HEK293 (cell line): Measurements from ENCODE around the gene TFAP2C.

Source experiments
- MEIS1 ChIP-seq: sonication (generic); formaldehyde crosslinking; IDR thresholded peaks from 2 replicates; pipeline ENCODE4 v1.8.1; 2022; ENCODE audit warnings: missing genetic modification reagents, mild to moderate bottlenecking, borderline replicate concordance
- PRDM4 ChIP-seq: fragments of 450-650 bp; formaldehyde crosslinking; IDR thresholded peaks from 2 replicates; pipeline ENCODE4 v1.5.1; 2017; ENCODE audit warnings: missing biosample characterization, missing genetic modification characterization
- ZBTB1 ChIP-seq: fragments of 450-650 bp; formaldehyde crosslinking; IDR thresholded peaks from 2 replicates; pipeline ENCODE4 v1.5.1; 2016; ENCODE audit warnings: missing biosample characterization, missing genetic modification characterization
- ZBTB20 ChIP-seq: fragments of 450-650 bp; formaldehyde crosslinking; IDR thresholded peaks from 2 replicates; pipeline ENCODE4 v1.5.1; 2016; ENCODE audit warnings: missing biosample characterization, missing genetic modification characterization
- ZBTB48 ChIP-seq: fragments of 450-650 bp; formaldehyde crosslinking; IDR thresholded peaks from 2 replicates; pipeline ENCODE4 v1.5.1; 2016; ENCODE audit warnings: missing biosample characterization, missing genetic modification characterization
- ZFP3 ChIP-seq: fragments of 450-650 bp; formaldehyde crosslinking; IDR thresholded peaks from 2 replicates; pipeline ENCODE4 v1.5.1; 2016; ENCODE audit warnings: low read depth, missing biosample characterization, missing genetic modification characterization
- ZNF114 ChIP-seq: fragments of 450-650 bp; formaldehyde crosslinking; IDR thresholded peaks from 2 replicates; pipeline ENCODE4 v1.5.0; 2017; ENCODE audit warnings: missing biosample characterization, missing genetic modification characterization
- ZNF138 ChIP-seq: fragments of 450-650 bp; formaldehyde crosslinking; IDR thresholded peaks from 2 replicates; pipeline ENCODE4 v1.5.1; 2016; ENCODE audit warnings: missing biosample characterization, missing genetic modification characterization, borderline replicate concordance
- ZNF175 ChIP-seq: fragments of 450-650 bp; formaldehyde crosslinking; IDR thresholded peaks from 2 replicates; pipeline ENCODE4 v1.5.1; 2016; ENCODE audit warnings: missing biosample characterization, missing genetic modification characterization
- ZNF202 ChIP-seq: fragments of 450-650 bp; formaldehyde crosslinking; IDR thresholded peaks from 2 replicates; pipeline ENCODE4 v1.5.1; 2016; ENCODE audit warnings: missing biosample characterization, missing genetic modification characterization, borderline replicate concordance
- ZNF214 ChIP-seq: fragments of 450-650 bp; formaldehyde crosslinking; IDR thresholded peaks from 2 replicates; pipeline ENCODE4 v1.5.1; 2017; ENCODE audit warnings: missing biosample characterization, mild to moderate bottlenecking, missing genetic modification characterization, borderline replicate concordance
- ZNF302 ChIP-seq: fragments of 450-650 bp; formaldehyde crosslinking; IDR thresholded peaks from 2 replicates; pipeline ENCODE4 v1.5.1; 2016; ENCODE audit warnings: missing biosample characterization, missing genetic modification characterization, low read depth
- ZNF311 ChIP-seq: fragments of 450-650 bp; formaldehyde crosslinking; IDR thresholded peaks from 2 replicates; pipeline ENCODE4 v1.5.1; 2017; ENCODE audit warnings: missing biosample characterization, missing genetic modification characterization, borderline replicate concordance
- ZNF37A ChIP-seq: fragments of 450-650 bp; IDR thresholded peaks from 2 replicates; pipeline ENCODE4 v1.5.1; 2018; ENCODE audit warnings: missing biosample characterization, missing genetic modification characterization
- ZNF398 ChIP-seq: fragments of 450-650 bp; formaldehyde crosslinking; IDR thresholded peaks from 2 replicates; pipeline ENCODE4 v1.5.1; 2017; ENCODE audit warnings: missing biosample characterization, missing genetic modification characterization
- ZNF404 ChIP-seq: fragments of 450-650 bp; formaldehyde crosslinking; IDR thresholded peaks from 2 replicates; pipeline ENCODE4 v1.5.1; 2017; ENCODE audit warnings: missing biosample characterization, missing genetic modification characterization
- ZNF548 ChIP-seq: fragments of 450-650 bp; formaldehyde crosslinking; IDR thresholded peaks from 2 replicates; pipeline ENCODE4 v1.5.1; 2016; ENCODE audit warnings: missing biosample characterization, missing genetic modification characterization
- ZNF558 ChIP-seq: fragments of 450-650 bp; formaldehyde crosslinking; IDR thresholded peaks from 2 replicates; pipeline ENCODE4 v1.5.1; 2016; ENCODE audit warnings: missing biosample characterization, missing genetic modification characterization
- ZNF571 ChIP-seq: fragments of 450-650 bp; formaldehyde crosslinking; IDR thresholded peaks from 2 replicates; pipeline ENCODE4 v1.5.0; 2017; ENCODE audit warnings: missing biosample characterization, missing genetic modification characterization
- ZNF639 ChIP-seq: fragments of 450-650 bp; formaldehyde crosslinking; IDR thresholded peaks from 2 replicates; pipeline ENCODE4 v1.5.1; 2016; ENCODE audit warnings: missing biosample characterization, missing genetic modification characterization
- ZNF658 ChIP-seq: fragments of 450-650 bp; formaldehyde crosslinking; IDR thresholded peaks from 2 replicates; pipeline ENCODE4; 2016; ENCODE audit warnings: missing biosample characterization, missing genetic modification characterization
- ZNF704 ChIP-seq: fragments of 450-650 bp; formaldehyde crosslinking; IDR thresholded peaks from 2 replicates; pipeline ENCODE4 v1.5.1; 2016; ENCODE audit warnings: missing biosample characterization, missing genetic modification characterization
- ZNF785 ChIP-seq: fragments of 450-650 bp; formaldehyde crosslinking; IDR thresholded peaks from 2 replicates; pipeline ENCODE4 v1.5.1; 2016; ENCODE audit warnings: missing biosample characterization, missing genetic modification characterization
- ZNF843 ChIP-seq: fragments of 450-650 bp; formaldehyde crosslinking; IDR thresholded peaks from 2 replicates; pipeline ENCODE4 v1.5.1; 2016; ENCODE audit warnings: missing biosample characterization, missing genetic modification characterization
- ZXDB ChIP-seq: fragments of 450-650 bp; formaldehyde crosslinking; IDR thresholded peaks from 2 replicates; pipeline ENCODE4 v1.5.1; 2016; ENCODE audit warnings: missing biosample characterization, missing genetic modification characterization
- TF ChIP-seq, protein P1 (sequence below): fragments of 450-650 bp; formaldehyde crosslinking; IDR thresholded peaks from 2 replicates; pipeline ENCODE4 v1.5.1; 2016; ENCODE audit warnings: missing biosample characterization, missing genetic modification characterization
- TF ChIP-seq, protein P2 (sequence below): fragments of 450-650 bp; formaldehyde crosslinking; IDR thresholded peaks from 2 replicates; pipeline ENCODE4 v1.5.1; 2016; ENCODE audit warnings: missing biosample characterization, missing genetic modification characterization
- TF ChIP-seq, protein P3 (sequence below): fragments of 450-650 bp; formaldehyde crosslinking; IDR thresholded peaks from 2 replicates; pipeline ENCODE4 v1.5.1; 2016; ENCODE audit warnings: missing biosample characterization, missing genetic modification characterization, borderline replicate concordance
- TF ChIP-seq, protein P4 (sequence below): fragments of 450-650 bp; formaldehyde crosslinking; IDR thresholded peaks from 2 replicates; pipeline ENCODE4 v1.5.1; 2017; ENCODE audit warnings: missing biosample characterization, mild to moderate bottlenecking, missing genetic modification characterization, moderate library complexity

The TFAP2C gene

GRCh38 chr20:56630086-56630493 is 984 bp downstream of the TFAP2C start (continued):
- TF ChIP-seq ZNF398 (tag by site-specific recombination) (no peak), ZNF138 (no peak), ZNF175 (tag by site-specific recombination) (no peak), PRDM4 (no peak), ZNF843 (tag by site-specific recombination) (no peak), ZNF202 (no peak), ZNF785 (no peak), ZNF114 (tag by site-specific recombination) (no peak), ZNF548 (tag by site-specific recombination) (no peak), ZXDB (tag by site-specific recombination) (peak; percentile 56; the same call in 1 of the 2 replicates), ZNF404 (tag by site-specific recombination) (no peak), ZNF214 (no peak), ZBTB1 (tag by site-specific recombination) (no peak), ZNF704 (no peak), MEIS1 (CRISPR knock-in tag) (no peak), ZNF639 (tag by site-specific recombination) (no peak), ZNF558 (tag by site-specific recombination) (no peak), ZNF658 (tag by site-specific recombination) (no peak), ZBTB48 (tag by site-specific recombination) (peak; percentile 37), ZFP3 (tag by site-specific recombination) (no peak), ZBTB20 (tag by site-specific recombination) (peak; percentile 52; the same call in 1 of the 2 replicates), ZNF302 (no peak), ZNF37A (tag by site-specific recombination) (no peak), ZNF311 (tag by site-specific recombination) (no peak), ZNF571 (tag by site-specific recombination) (no peak)
- TF ChIP-seq, protein P1, sequence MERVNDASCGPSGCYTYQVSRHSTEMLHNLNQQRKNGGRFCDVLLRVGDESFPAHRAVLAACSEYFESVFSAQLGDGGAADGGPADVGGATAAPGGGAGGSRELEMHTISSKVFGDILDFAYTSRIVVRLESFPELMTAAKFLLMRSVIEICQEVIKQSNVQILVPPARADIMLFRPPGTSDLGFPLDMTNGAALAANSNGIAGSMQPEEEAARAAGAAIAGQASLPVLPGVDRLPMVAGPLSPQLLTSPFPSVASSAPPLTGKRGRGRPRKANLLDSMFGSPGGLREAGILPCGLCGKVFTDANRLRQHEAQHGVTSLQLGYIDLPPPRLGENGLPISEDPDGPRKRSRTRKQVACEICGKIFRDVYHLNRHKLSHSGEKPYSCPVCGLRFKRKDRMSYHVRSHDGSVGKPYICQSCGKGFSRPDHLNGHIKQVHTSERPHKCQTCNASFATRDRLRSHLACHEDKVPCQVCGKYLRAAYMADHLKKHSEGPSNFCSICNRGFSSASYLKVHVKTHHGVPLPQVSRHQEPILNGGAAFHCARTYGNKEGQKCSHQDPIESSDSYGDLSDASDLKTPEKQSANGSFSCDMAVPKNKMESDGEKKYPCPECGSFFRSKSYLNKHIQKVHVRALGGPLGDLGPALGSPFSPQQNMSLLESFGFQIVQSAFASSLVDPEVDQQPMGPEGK (tag by site-specific recombination): peak; percentile 44; the same call in 1 of the 2 replicates
- TF ChIP-seq, protein P2, sequence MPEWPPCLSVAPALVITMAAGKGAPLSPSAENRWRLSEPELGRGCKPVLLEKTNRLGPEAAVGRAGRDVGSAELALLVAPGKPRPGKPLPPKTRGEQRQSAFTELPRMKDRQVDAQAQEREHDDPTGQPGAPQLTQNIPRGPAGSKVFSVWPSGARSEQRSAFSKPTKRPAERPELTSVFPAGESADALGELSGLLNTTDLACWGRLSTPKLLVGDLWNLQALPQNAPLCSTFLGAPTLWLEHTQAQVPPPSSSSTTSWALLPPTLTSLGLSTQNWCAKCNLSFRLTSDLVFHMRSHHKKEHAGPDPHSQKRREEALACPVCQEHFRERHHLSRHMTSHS (tag by site-specific recombination): no peak
- TF ChIP-seq, protein P3, sequence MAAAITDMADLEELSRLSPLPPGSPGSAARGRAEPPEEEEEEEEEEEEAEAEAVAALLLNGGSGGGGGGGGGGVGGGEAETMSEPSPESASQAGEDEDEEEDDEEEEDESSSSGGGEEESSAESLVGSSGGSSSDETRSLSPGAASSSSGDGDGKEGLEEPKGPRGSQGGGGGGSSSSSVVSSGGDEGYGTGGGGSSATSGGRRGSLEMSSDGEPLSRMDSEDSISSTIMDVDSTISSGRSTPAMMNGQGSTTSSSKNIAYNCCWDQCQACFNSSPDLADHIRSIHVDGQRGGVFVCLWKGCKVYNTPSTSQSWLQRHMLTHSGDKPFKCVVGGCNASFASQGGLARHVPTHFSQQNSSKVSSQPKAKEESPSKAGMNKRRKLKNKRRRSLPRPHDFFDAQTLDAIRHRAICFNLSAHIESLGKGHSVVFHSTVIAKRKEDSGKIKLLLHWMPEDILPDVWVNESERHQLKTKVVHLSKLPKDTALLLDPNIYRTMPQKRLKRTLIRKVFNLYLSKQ: no peak
- TF ChIP-seq, protein P4, sequence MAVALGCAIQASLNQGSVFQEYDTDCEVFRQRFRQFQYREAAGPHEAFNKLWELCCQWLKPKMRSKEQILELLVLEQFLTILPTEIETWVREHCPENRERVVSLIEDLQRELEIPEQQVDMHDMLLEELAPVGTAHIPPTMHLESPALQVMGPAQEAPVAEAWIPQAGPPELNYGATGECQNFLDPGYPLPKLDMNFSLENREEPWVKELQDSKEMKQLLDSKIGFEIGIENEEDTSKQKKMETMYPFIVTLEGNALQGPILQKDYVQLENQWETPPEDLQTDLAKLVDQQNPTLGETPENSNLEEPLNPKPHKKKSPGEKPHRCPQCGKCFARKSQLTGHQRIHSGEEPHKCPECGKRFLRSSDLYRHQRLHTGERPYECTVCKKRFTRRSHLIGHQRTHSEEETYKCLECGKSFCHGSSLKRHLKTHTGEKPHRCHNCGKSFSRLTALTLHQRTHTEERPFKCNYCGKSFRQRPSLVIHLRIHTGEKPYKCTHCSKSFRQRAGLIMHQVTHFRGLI: no peak
